Keratinocyte (primary cell): ENCODE measurements around the gene PTPN6. TPM values are rescaled to one million over a fixed set of nuclear protein-coding genes. Genes with fewer than 3 reads are reported as not detected.

ENCODE experiments used
- DNase-seq: peaks from one replicate; pipeline ENCODE4 v3.0.0-alpha.2; 2011; ENCODE audit warnings: low read depth, missing footprints, low spot score
- FAIRE-seq: peaks from 2 replicates; lab custom pipeline; 2011; peaks lifted over from hg19 to GRCh38; lab: Jason Lieb, UNC
- H2AFZ ChIP-seq: 2 replicates; pipeline ENCODE4 v1.6.0; 2012; ENCODE audit warnings: low read length, control low read depth, inconsistent platforms; ENCODE audit not compliant: control insufficient read depth
- H3K27ac ChIP-seq: 2 replicates; pipeline ENCODE4 v1.5.1; 2011; ENCODE audit warnings: low read length; ENCODE audit not compliant: control insufficient read depth, insufficient read depth
- H3K27me3 ChIP-seq: 3 replicates; pipeline ENCODE4 v1.6.0; 2011; ENCODE audit warnings: low read length; ENCODE audit not compliant: control insufficient read depth, insufficient read depth; ENCODE audit errors: extremely low read depth
- H3K36me3 ChIP-seq, 2 experiments: 2 replicates in 1 of 2; 3 replicates in 1 of 2; pipeline ENCODE4 v1.5.1; 2011; ENCODE audit warnings: low read length in 2 of 2, mild to moderate bottlenecking in 1 of 2; ENCODE audit not compliant: control insufficient read depth in 2 of 2, insufficient read depth in 2 of 2; ENCODE audit errors: extremely low read depth in 1 of 2
- H3K4me1 ChIP-seq: 3 replicates; pipeline ENCODE4 v1.5.1; 2011; ENCODE audit warnings: low read length; ENCODE audit not compliant: control insufficient read depth, insufficient read depth; ENCODE audit errors: extremely low read depth
- H3K4me2 ChIP-seq: 3 replicates; pipeline ENCODE4 v1.6.0; 2011; ENCODE audit warnings: low read depth, low read length; ENCODE audit not compliant: control insufficient read depth, insufficient read depth; ENCODE audit errors: extremely low read depth
- H3K4me3 ChIP-seq, 3 experiments: fragments of 200-600 bp in 1 of 3; sonication (generic) in 1 of 3; 2 replicates in 2 of 3; 3 replicates in 1 of 3; pipeline ENCODE4 v1.5.1; 2011 to 2016; ENCODE audit warnings: low read length in 3 of 3, mild to moderate bottlenecking in 3 of 3, control low read depth in 2 of 3, inconsistent platforms in 1 of 3, low read depth in 1 of 3, mixed read lengths in 1 of 3, mixed run types in 1 of 3, moderate library complexity in 1 of 3; ENCODE audit not compliant: control insufficient read depth in 2 of 3, insufficient read depth in 2 of 3; ENCODE audit errors: extremely low read depth in 1 of 3
- H3K79me2 ChIP-seq: 2 replicates; pipeline ENCODE4 v1.6.0; 2012; ENCODE audit warnings: low read length; ENCODE audit not compliant: control insufficient read depth, insufficient read depth
- H3K9ac ChIP-seq: 3 replicates; pipeline ENCODE4 v1.6.0; 2011; ENCODE audit warnings: low read length; ENCODE audit not compliant: control insufficient read depth, insufficient read depth; ENCODE audit errors: extremely low read depth
- H3K9me1 ChIP-seq: 3 replicates; pipeline ENCODE4 v1.6.0; 2011; ENCODE audit warnings: low read length; ENCODE audit not compliant: control insufficient read depth, insufficient read depth; ENCODE audit errors: extremely low read depth
- H3K9me3 ChIP-seq: 2 replicates; pipeline ENCODE4 v1.5.1; 2012; ENCODE audit warnings: low read depth, low read length; ENCODE audit not compliant: control insufficient read depth
- H4K20me1 ChIP-seq: 3 replicates; pipeline ENCODE4 v1.6.0; 2011; ENCODE audit warnings: low read length; ENCODE audit not compliant: control insufficient read depth, insufficient read depth; ENCODE audit errors: extremely low read depth
- EZH2 ChIP-seq: IDR thresholded peaks from one replicate; pipeline ENCODE4 v1.6.1; 2012; ENCODE audit warnings: inconsistent platforms, mild to moderate bottlenecking, low read length, moderate library complexity
- dilution Hi-C: fragments of 300-500 bp; cut with MboI; formaldehyde crosslinking; loops from one replicate; pipeline ENCODE4 v1.7.0; 2020; ENCODE audit warnings: low sequenced_read_pairs; ENCODE audit not compliant: extremely low pct_ligation_motif_present
- polyA plus RNA-seq, 5 experiments: library from polyadenylated mRNA; depleted of rRNA in 3 of 5; stranded (reverse) in 3 of 5; stranded (forward) in 1 of 5; unstranded in 1 of 5; fragments of >200 nt; gene quantifications; 1 replicate in 1 of 5; 2 replicates in 3 of 5; 3 replicates in 1 of 5; pipeline versions ENCODE4 v1.2.1 to v1.2.3, GENCODE V29; 2011 to 2012; ENCODE audit warnings: missing spikeins in 2 of 5, low read depth in 1 of 5, low replicate concordance in 1 of 5
- TF ChIP-seq, protein P1 (sequence below), 3 experiments: IDR thresholded peaks in 1 of 3; conservative IDR thresholded peaks in 1 of 3; optimal IDR thresholded peaks in 1 of 3; 2 replicates in 2 of 3; 3 replicates in 1 of 3; pipeline versions ENCODE3 to v1.5.1; 2011; ENCODE audit warnings: low read length in 3 of 3, mild to moderate bottlenecking in 3 of 3, moderate library complexity in 2 of 3, control low read depth in 1 of 3, inconsistent platforms in 1 of 3; ENCODE audit not compliant: insufficient read depth in 2 of 3; ENCODE audit errors: extremely low read depth in 1 of 3

PTPN6 gene
- polyA plus RNA-seq, 1 donor (not counting 4 experiments of a cell fraction or from before 2014, with no cell fraction given) = 18.7 TPM

DNA sequence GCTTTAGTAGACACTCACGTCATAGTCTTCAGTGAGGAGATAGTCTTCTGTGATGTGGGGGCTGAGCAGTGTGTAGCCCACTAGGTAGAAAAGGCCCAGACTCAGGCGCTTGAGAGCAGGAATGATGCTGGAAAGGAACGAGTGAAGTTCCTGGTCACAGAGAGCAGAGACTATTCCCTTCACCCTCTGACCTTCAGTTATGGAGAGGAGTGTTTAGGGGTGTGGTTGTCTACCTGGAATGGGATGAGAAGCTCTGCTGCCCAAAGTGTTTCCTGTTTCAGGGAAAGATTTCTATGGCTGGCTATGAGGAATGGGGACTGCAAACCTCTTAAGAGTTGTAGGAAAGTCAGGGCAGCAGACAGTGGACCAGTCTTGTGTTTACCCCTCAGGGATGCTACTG lies 28.3 kb downstream of the PTPN6 start:
- H3K9me3 ChIP-seq = no peaks in the 10 kb centered on the region
- TF ChIP-seq EZH2 = no peak
- TF ChIP-seq, protein P1, sequence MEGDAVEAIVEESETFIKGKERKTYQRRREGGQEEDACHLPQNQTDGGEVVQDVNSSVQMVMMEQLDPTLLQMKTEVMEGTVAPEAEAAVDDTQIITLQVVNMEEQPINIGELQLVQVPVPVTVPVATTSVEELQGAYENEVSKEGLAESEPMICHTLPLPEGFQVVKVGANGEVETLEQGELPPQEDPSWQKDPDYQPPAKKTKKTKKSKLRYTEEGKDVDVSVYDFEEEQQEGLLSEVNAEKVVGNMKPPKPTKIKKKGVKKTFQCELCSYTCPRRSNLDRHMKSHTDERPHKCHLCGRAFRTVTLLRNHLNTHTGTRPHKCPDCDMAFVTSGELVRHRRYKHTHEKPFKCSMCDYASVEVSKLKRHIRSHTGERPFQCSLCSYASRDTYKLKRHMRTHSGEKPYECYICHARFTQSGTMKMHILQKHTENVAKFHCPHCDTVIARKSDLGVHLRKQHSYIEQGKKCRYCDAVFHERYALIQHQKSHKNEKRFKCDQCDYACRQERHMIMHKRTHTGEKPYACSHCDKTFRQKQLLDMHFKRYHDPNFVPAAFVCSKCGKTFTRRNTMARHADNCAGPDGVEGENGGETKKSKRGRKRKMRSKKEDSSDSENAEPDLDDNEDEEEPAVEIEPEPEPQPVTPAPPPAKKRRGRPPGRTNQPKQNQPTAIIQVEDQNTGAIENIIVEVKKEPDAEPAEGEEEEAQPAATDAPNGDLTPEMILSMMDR (optimal IDR thresholded peaks at IDR 0.05 in 1 of 3, IDR thresholded peaks at IDR 0.05 in 1 of 3, conservative IDR thresholded peaks at IDR 0.05 in 1 of 3; ENCODE audit: extremely low read depth in 1 of 3, insufficient read depth in 2 of 3, low read length in 3 of 3) = no peak
- peaks cover 31 to 62% of the 10 kb centered on the region in 2 experiments for H3K36me3 ChIP-seq
- H3K9ac ChIP-seq = no peak overlapping the region
- no peak overlapping the region for H3K4me3 ChIP-seq
- no peaks in the 10 kb centered on the region for H3K9me1 ChIP-seq
- peak overlapping the region; percentile 11 for H3K27ac ChIP-seq
- H3K79me2 ChIP-seq = no peaks in the 10 kb centered on the region
- dilution Hi-C loops = no loop called here
- H2AFZ ChIP-seq = no peak overlapping the region
- H4K20me1 ChIP-seq = peaks cover 3% of the 10 kb centered on the region
- H3K27me3 ChIP-seq = no peaks in the 10 kb centered on the region
- DNase-seq = no peak
- FAIRE-seq = no peak
- peak overlapping the region; percentile 25 for H3K4me2 ChIP-seq
- peaks cover 21% of the 10 kb centered on the region for H3K4me1 ChIP-seq

DNA sequence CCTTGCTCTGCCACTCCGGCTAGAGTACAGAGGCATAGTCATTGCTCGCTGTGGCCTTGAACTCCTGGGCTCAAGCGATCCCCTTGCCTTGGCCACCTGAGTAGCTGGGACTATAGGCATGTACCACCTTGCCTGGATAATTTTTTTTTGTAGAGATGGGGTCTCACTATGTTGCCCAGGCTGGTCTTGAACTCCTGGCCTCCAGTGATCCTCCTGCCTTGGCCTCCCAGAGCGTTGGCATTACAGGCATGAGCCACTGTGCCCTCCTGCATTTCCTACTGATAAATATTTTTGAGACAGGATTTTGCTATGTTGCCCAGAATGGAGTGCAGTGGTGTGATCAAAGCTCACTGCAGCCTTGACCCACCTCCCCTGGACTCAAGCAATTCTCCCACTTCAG lies 28.9 kb downstream of the PTPN6 start:
- peaks cover 26 to 55% of the 10 kb centered on the region in 2 experiments for H3K36me3 ChIP-seq

More for the DNA sequence above, 28.9 kb downstream of the PTPN6 start:
- Histone ChIP-seq H3K4me1 (peaks cover 21% of the 10 kb centered on the region), H3K4me3 (no peak overlapping the region), H3K4me2 (no peak overlapping the region), H3K79me2 (no peaks in the 10 kb centered on the region), H3K9me1 (no peaks in the 10 kb centered on the region), H4K20me1 (peaks cover 3% of the 10 kb centered on the region), H2AFZ (no peak overlapping the region), H3K27me3 (no peaks in the 10 kb centered on the region), H3K9me3 (no peaks in the 10 kb centered on the region), H3K27ac (no peak overlapping the region), H3K9ac (no peak overlapping the region)
- DNase-seq (no peak), FAIRE-seq (no peak)
- no peak for TF ChIP-seq EZH2
- TF ChIP-seq, protein P1 (optimal IDR thresholded peaks at IDR 0.05 in 1 of 3, IDR thresholded peaks at IDR 0.05 in 1 of 3, conservative IDR thresholded peaks at IDR 0.05 in 1 of 3; ENCODE audit: extremely low read depth in 1 of 3, insufficient read depth in 2 of 3, low read length in 3 of 3) = no peak
- dilution Hi-C loops = no loop called here
